CD4-positive, CD25-positive, alpha-beta regulatory T cell (primary cell): ENCODE measurements around the gene RSAD1. TPM values are rescaled to one million over a fixed set of nuclear protein-coding genes. Genes with fewer than 3 reads are reported as not detected.

Experiments used
- ATAC-seq, 2 donors: fragments of 150-1000 bp; cut with Tn5 transposase; one replicate each; pipeline ENCODE4 v1.10.0; 2021; ENCODE audit warnings: low read depth in 2 of 2, moderate number of reproducible peaks in 2 of 2, moderate library complexity in 1 of 2
- DNase-seq, 3 donors: peaks; one replicate each; pipeline versions ENCODE4 v3.0.0 to v3.0.0-alpha.2; 2012 to 2022; ENCODE audit warnings: mixed read lengths in 1 of 3
- H3K27ac ChIP-seq: one replicate; pipeline ENCODE4 v1.7.0; 2013; ENCODE audit warnings: mild to moderate bottlenecking, low read length; ENCODE audit not compliant: insufficient read depth, poor library complexity, severe bottlenecking
- H3K27me3 ChIP-seq: one replicate; pipeline ENCODE4 v1.7.0; 2013; ENCODE audit warnings: low read length; ENCODE audit not compliant: control insufficient read depth, insufficient read depth
- H3K36me3 ChIP-seq: one replicate; pipeline ENCODE4 v1.7.0; 2013; ENCODE audit warnings: mild to moderate bottlenecking, low read length, moderate library complexity; ENCODE audit not compliant: control insufficient read depth, insufficient read depth
- H3K4me1 ChIP-seq: 2 replicates; pipeline ENCODE4 v1.7.0; 2013; ENCODE audit warnings: mild to moderate bottlenecking, low read length; ENCODE audit not compliant: insufficient read depth, control insufficient read depth, poor library complexity, severe bottlenecking
- H3K4me3 ChIP-seq: one replicate; pipeline ENCODE4 v1.7.0; 2013; ENCODE audit warnings: low read depth, mild to moderate bottlenecking, low read length, moderate library complexity
- H3K9me3 ChIP-seq, 2 experiments: 1 replicate in 1 of 2; 2 replicates in 1 of 2; pipeline ENCODE4 v1.7.0; 2013; ENCODE audit warnings: low read length in 2 of 2, mild to moderate bottlenecking in 1 of 2, moderate library complexity in 1 of 2; ENCODE audit not compliant: control insufficient read depth in 2 of 2
- H3K27ac Mint-ChIP-seq, 3 donors: one replicate each; pipeline ENCODE4 v1.8.0; 2020 to 2022; ENCODE audit warnings: mild to moderate bottlenecking in 3 of 3, mixed read lengths in 3 of 3, moderate library complexity in 2 of 3
- H3K27me3 Mint-ChIP-seq: one replicate; pipeline ENCODE4 v1.8.0; 2022; ENCODE audit warnings: mild to moderate bottlenecking, mixed read lengths
- H3K36me3 Mint-ChIP-seq: one replicate; pipeline ENCODE4 v1.8.0; 2020; ENCODE audit warnings: mixed read lengths
- H3K4me1 Mint-ChIP-seq, 4 donors: one replicate each; pipeline ENCODE4 v1.8.0; 2020 to 2022; ENCODE audit warnings: mixed read lengths in 4 of 4, mild to moderate bottlenecking in 1 of 4
- H3K4me3 Mint-ChIP-seq, 4 donors: one replicate each; pipeline ENCODE4 v1.8.0; 2020 to 2022; ENCODE audit warnings: mild to moderate bottlenecking in 4 of 4, mixed read lengths in 4 of 4, moderate library complexity in 3 of 4
- H3K9me3 Mint-ChIP-seq, 7 donors: one replicate each; pipeline ENCODE4 v1.8.0; 2020 to 2022; ENCODE audit warnings: mixed read lengths in 7 of 7, mild to moderate bottlenecking in 3 of 7, moderate library complexity in 2 of 7
- polyA plus RNA-seq, 4 donors: library from polyadenylated mRNA; unstranded; fragments of 300-500 nt; fragmentation: Illumina TruSeq; gene quantifications; one replicate each; pipeline ENCODE4 v1.2.3, GENCODE V29; 2021
- total RNA-seq: library from RNA; stranded (reverse); gene quantifications from one replicate; pipeline ENCODE4 v1.2.3, GENCODE V29; 2022

Gene RSAD1
- total and polyA plus RNA-seq, 5 donors from 2014 or later: 43.3 to 53.4 (median 45.3) TPM

GRCh38 chr17:50466371-50467113, 12.1 kb upstream of the RSAD1 start:
- Mint-ChIP-seq H3K36me3 (peaks cover 8% of the 10 kb centered on the region), H3K4me1 (peaks cover 0 to 22% (median 2%) of the 10 kb centered on the region in 4 donors), H3K27me3 (peaks cover 12% of the 10 kb centered on the region), H3K27ac (no peak overlapping the region), H3K4me3 (no peak overlapping the region), H3K9me3 (peaks cover 0 to 2% (median 0%) of the 10 kb centered on the region in 7 donors)
- Histone ChIP-seq H3K9me3 (no peaks in the 10 kb centered on the region), H3K4me1 (peaks cover 14% of the 10 kb centered on the region), H3K27me3 (no peaks in the 10 kb centered on the region), H3K4me3 (no peak overlapping the region), H3K27ac (no peak overlapping the region), H3K36me3 (no peaks in the 10 kb centered on the region)
- no peak for DNase-seq
- ATAC-seq: no peak

- peaks cover 0 to 3% (median 0%) of the 10 kb centered on the region in 7 donors for H3K9me3 Mint-ChIP-seq
- H3K27ac Mint-ChIP-seq: no peak overlapping the region
- peaks cover 0 to 22% (median 2%) of the 10 kb centered on the region in 4 donors for H3K4me1 Mint-ChIP-seq
- H3K27me3 Mint-ChIP-seq: peaks cover 12% of the 10 kb centered on the region
- Histone ChIP-seq H3K9me3 (no peaks in the 10 kb centered on the region), H3K27me3 (no peaks in the 10 kb centered on the region), H3K36me3 (no peaks in the 10 kb centered on the region), H3K27ac (no peak overlapping the region), H3K4me1 (peaks cover 14% of the 10 kb centered on the region), H3K4me3 (no peak overlapping the region)
- H3K4me3 Mint-ChIP-seq: peak overlapping the region in 1 of 4 donors; percentile 52
- DNase-seq (no peak), ATAC-seq (no peak)
- peaks cover 8% of the 10 kb centered on the region for H3K36me3 Mint-ChIP-seq
Observed at GRCh38 chr17:50467114-50467854, 11.4 kb upstream of the RSAD1 start.

- Histone ChIP-seq H3K36me3 (no peaks in the 10 kb centered on the region), H3K4me3 (no peak overlapping the region), H3K27ac (no peak overlapping the region), H3K9me3 (no peaks in the 10 kb centered on the region), H3K27me3 (no peaks in the 10 kb centered on the region), H3K4me1 (peaks cover 14% of the 10 kb centered on the region)
- Mint-ChIP-seq H3K27ac (no peak overlapping the region), H3K4me3 (peak overlapping the region in 1 of 4 donors; percentile 67), H3K9me3 (peaks cover 0 to 4% (median 0%) of the 10 kb centered on the region in 7 donors), H3K4me1 (peaks cover 0 to 22% (median 2%) of the 10 kb centered on the region in 4 donors), H3K27me3 (peaks cover 12% of the 10 kb centered on the region), H3K36me3 (peaks cover 11% of the 10 kb centered on the region)
- ATAC-seq: no peak
- DNase-seq: no peak
Observed at GRCh38 chr17:50467855-50468303, 10.8 kb upstream of the RSAD1 start.

GRCh38 chr17:50468304-50469207, 10.1 kb upstream of the RSAD1 start, which contains the start of gene CHAD:
Gene CHAD (minus strand): TSS chr17:50468880. CDS start chr17:50468813, 67 bp downstream.
- H3K27me3 Mint-ChIP-seq: peaks cover 12% of the 10 kb centered on the region
- H3K36me3 Mint-ChIP-seq: peaks cover 16% of the 10 kb centered on the region
- Histone ChIP-seq H3K9me3 (no peaks in the 10 kb centered on the region), H3K27me3 (no peaks in the 10 kb centered on the region), H3K4me1 (peaks cover 14% of the 10 kb centered on the region), H3K36me3 (no peaks in the 10 kb centered on the region), H3K27ac (no peak within 1 kb of the TSS), H3K4me3 (no peak within 1 kb of the TSS)
- peak within 1 kb of the TSS in 1 of 3 donors; percentile 56 for H3K27ac Mint-ChIP-seq
- H3K4me1 Mint-ChIP-seq: peaks cover 0 to 22% (median 2%) of the 10 kb centered on the region in 4 donors
- peaks cover 0 to 4% (median 0%) of the 10 kb centered on the region in 7 donors for H3K9me3 Mint-ChIP-seq
- peak within 1 kb of the TSS in 3 of 4 donors; percentile 11 to 67 (median 21) for H3K4me3 Mint-ChIP-seq
- DNase-seq (no peak), ATAC-seq (no peak)

GRCh38 chr17:50469208-50469605, 9.5 kb upstream of the RSAD1 start:
- H3K27ac Mint-ChIP-seq: no peak overlapping the region
- peaks cover 0 to 22% (median 2%) of the 10 kb centered on the region in 4 donors for H3K4me1 Mint-ChIP-seq
- Histone ChIP-seq H3K27me3 (no peaks in the 10 kb centered on the region), H3K27ac (no peak overlapping the region), H3K4me1 (peaks cover 14% of the 10 kb centered on the region), H3K4me3 (no peak overlapping the region), H3K36me3 (no peaks in the 10 kb centered on the region), H3K9me3 (no peaks in the 10 kb centered on the region)
- no peak for ATAC-seq
- DNase-seq: no peak
- H3K27me3 Mint-ChIP-seq: peaks cover 12% of the 10 kb centered on the region
- peaks cover 0 to 4% (median 0%) of the 10 kb centered on the region in 7 donors for H3K9me3 Mint-ChIP-seq
- H3K36me3 Mint-ChIP-seq: peaks cover 20% of the 10 kb centered on the region
- H3K4me3 Mint-ChIP-seq: no peak overlapping the region

- Mint-ChIP-seq H3K27me3 (peaks cover 12% of the 10 kb centered on the region), H3K27ac (no peak overlapping the region), H3K36me3 (peaks cover 26% of the 10 kb centered on the region), H3K4me3 (no peak overlapping the region), H3K4me1 (peaks cover 0 to 22% (median 2%) of the 10 kb centered on the region in 4 donors), H3K9me3 (peaks cover 0 to 3% (median 0%) of the 10 kb centered on the region in 7 donors)
- peaks cover 14% of the 10 kb centered on the region for H3K4me1 ChIP-seq
- no peak overlapping the region for H3K4me3 ChIP-seq
- ATAC-seq (no peak), DNase-seq (no peak)
- H3K27me3 ChIP-seq: no peaks in the 10 kb centered on the region
- H3K36me3 ChIP-seq: no peaks in the 10 kb centered on the region
- no peak overlapping the region for H3K27ac ChIP-seq
- H3K9me3 ChIP-seq: no peaks in the 10 kb centered on the region
Observed at GRCh38 chr17:50469671-50470305, 8.9 kb upstream of the RSAD1 start.

GRCh38 chr17:50470426-50470825, 8.2 kb upstream of the RSAD1 start:
- H3K9me3 ChIP-seq: no peaks in the 10 kb centered on the region
- H3K36me3 ChIP-seq: no peaks in the 10 kb centered on the region
- no peak for ATAC-seq
- peaks cover 0 to 22% (median 0%) of the 10 kb centered on the region in 4 donors for H3K4me1 Mint-ChIP-seq
- peaks cover 0 to 2% (median 0%) of the 10 kb centered on the region in 7 donors for H3K9me3 Mint-ChIP-seq
- peaks cover 26% of the 10 kb centered on the region for H3K36me3 Mint-ChIP-seq
- DNase-seq: no peak
- H3K4me3 ChIP-seq: no peak overlapping the region
- H3K4me3 Mint-ChIP-seq: no peak overlapping the region
- H3K27me3 ChIP-seq: no peaks in the 10 kb centered on the region
- peaks cover 12% of the 10 kb centered on the region for H3K27me3 Mint-ChIP-seq
- H3K27ac ChIP-seq: no peak overlapping the region
- H3K4me1 ChIP-seq: peaks cover 14% of the 10 kb centered on the region
- H3K27ac Mint-ChIP-seq: no peak overlapping the region
